K562 (cell line): ENCODE results near the gene GTPBP1. TPM values are rescaled to one million over a fixed set of nuclear protein-coding genes. Genes with fewer than 3 reads are reported as not detected.

ENCODE experiments used
- CBX1 ChIP-seq: sonication (generic); IDR thresholded peaks from 2 replicates; pipeline ENCODE4 v1.6.1; 2016; ENCODE audit warnings: antibody characterized with exemption, low read depth, mild to moderate bottlenecking
- FOXJ2 ChIP-seq: fragments of 200-800 bp; sonication (Bioruptor generic); IDR thresholded peaks from 2 replicates; pipeline ENCODE4 v1.6.1; 2016; ENCODE audit warnings: missing genetic modification characterization, missing compliant biosample characterization
- GTF2F1 ChIP-seq: IDR thresholded peaks from 2 replicates; pipeline ENCODE4 v1.6.1; 2011; ENCODE audit warnings: low read depth, low read length, improper control_type of control experiment
- HDGF ChIP-seq: fragments of 450-650 bp; IDR thresholded peaks from 2 replicates; pipeline ENCODE4 v1.6.1; 2016
- MTA3 ChIP-seq: fragments of 450-650 bp; formaldehyde crosslinking; IDR thresholded peaks from 2 replicates; pipeline ENCODE4 v1.6.1; 2017; ENCODE audit warnings: mild to moderate bottlenecking, borderline replicate concordance
- MYNN ChIP-seq, 2 experiments: sonication (generic); formaldehyde crosslinking in 1 of 2; IDR thresholded peaks; 2 replicates each; pipeline versions ENCODE4 v1.5.0 to v1.6.1; 2016 to 2020; ENCODE audit warnings: antibody characterized with exemption in 1 of 2, missing genetic modification reagents in 1 of 2
- PML ChIP-seq: IDR thresholded peaks from 2 replicates; pipeline ENCODE4 v1.6.1; 2012; ENCODE audit warnings: low read length, inconsistent platforms
- RBM34 ChIP-seq: fragments of 200-400 bp; formaldehyde crosslinking; IDR thresholded peaks from 2 replicates; pipeline ENCODE4 v1.6.1; 2018; ENCODE audit warnings: low read length, borderline replicate concordance; ENCODE audit not compliant: insufficient read depth
- SMAD1 ChIP-seq: fragments of 150-350 bp; IDR thresholded peaks from 2 replicates; pipeline ENCODE4 v1.6.1; 2014; ENCODE audit warnings: low read length, low read depth; ENCODE audit not compliant: partially characterized antibody
- ZKSCAN1 ChIP-seq: fragments of 150-350 bp; IDR thresholded peaks from 2 replicates; pipeline ENCODE4 v1.6.1; 2016; ENCODE audit warnings: low read depth, low read length
- ZNF324 ChIP-seq: fragments of 250-450 bp; sonication (Bioruptor Pico); IDR thresholded peaks from 2 replicates; pipeline ENCODE4 v1.4.0; 2020; ENCODE audit warnings: mild to moderate bottlenecking
- ZNF354B ChIP-seq: fragments of 250-450 bp; sonication (Bioruptor Pico); IDR thresholded peaks from 2 replicates; pipeline ENCODE4 v1.4.0; 2020
- ZNF589 ChIP-seq: fragments of 200-800 bp; sonication (Bioruptor generic); IDR thresholded peaks from 2 replicates; pipeline ENCODE4 v1.6.1; 2016; ENCODE audit warnings: low read depth, missing genetic modification characterization, missing compliant biosample characterization
- ZNF76 ChIP-seq: fragments of 250-450 bp; sonication (Bioruptor Pico); IDR thresholded peaks from 2 replicates; pipeline ENCODE4 v1.4.0; 2020; ENCODE audit warnings: mild to moderate bottlenecking, moderate library complexity, borderline replicate concordance
- polyA plus RNA-seq, 8 experiments: library from polyadenylated mRNA; depleted of rRNA in 4 of 8; stranded (reverse) in 5 of 8; unstranded in 3 of 8; fragments of >200 nt; fragmentation: Nextera tagmentation in 2 of 8; fragmentation: Illumina TruSeq in 1 of 8; extraction: Ambion mirVana in 2 of 8; extraction: Trizol in 1 of 8; gene quantifications; 2 replicates each; pipeline versions ENCODE4 v1.2.1 to v1.2.3, GENCODE V29; 2011 to 2014; ENCODE audit warnings: inconsistent platforms in 1 of 8, missing spikeins in 1 of 8
- total RNA-seq, 7 experiments: library from RNA; depleted of rRNA in 6 of 7; stranded (reverse); fragments of >200 nt in 6 of 7; fragmentation: Illumina TruSeq in 2 of 7; extraction: Trizol in 2 of 7; gene quantifications; 2 replicates each; pipeline versions ENCODE4 v1.2.1 to v1.2.3, GENCODE V29; 2011 to 2021; ENCODE audit warnings: low replicate concordance in 1 of 7
- TF ChIP-seq, protein P1 (sequence below): fragments of 250-450 bp; sonication (Bioruptor Pico); IDR thresholded peaks from 2 replicates; pipeline ENCODE4 v1.8.0; 2022; ENCODE audit warnings: inconsistent platforms, mild to moderate bottlenecking, moderate library complexity, borderline replicate concordance
- TF ChIP-seq, protein P2 (sequence below), 2 experiments: fragments of 250-450 bp in 1 of 2; fragments of 450-650 bp in 1 of 2; sonication (Bioruptor Pico) in 1 of 2; IDR thresholded peaks; 2 replicates each; pipeline versions ENCODE4 v1.6.1 to v1.8.0; 2016 to 2021; ENCODE audit warnings: mild to moderate bottlenecking in 2 of 2, moderate library complexity in 2 of 2, missing compliant biosample characterization in 1 of 2, missing genetic modification characterization in 1 of 2
- TF ChIP-seq, protein P3 (sequence below): fragments of 450-650 bp; formaldehyde crosslinking; IDR thresholded peaks from 2 replicates; pipeline ENCODE4 v1.4.0; 2020; ENCODE audit warnings: mild to moderate bottlenecking, moderate library complexity
- TF ChIP-seq, protein P4 (sequence below): sonication (generic); formaldehyde crosslinking; IDR thresholded peaks from 2 replicates; pipeline ENCODE4 v1.8.0; 2023; ENCODE audit warnings: mild to moderate bottlenecking, missing genetic modification reagents
- TF ChIP-seq, protein P5 (sequence below): fragments of 450-650 bp; formaldehyde crosslinking; IDR thresholded peaks from 2 replicates; pipeline ENCODE4 v1.4.0; 2020; ENCODE audit warnings: mild to moderate bottlenecking, moderate library complexity

GTPBP1 gene
- total and polyA plus RNA-seq, 9 of the 15 experiments (the other 6 are each of a cell fraction or from before 2014, with no cell fraction given): 0.83 to 53.2 (median 23.3) TPM

DNA sequence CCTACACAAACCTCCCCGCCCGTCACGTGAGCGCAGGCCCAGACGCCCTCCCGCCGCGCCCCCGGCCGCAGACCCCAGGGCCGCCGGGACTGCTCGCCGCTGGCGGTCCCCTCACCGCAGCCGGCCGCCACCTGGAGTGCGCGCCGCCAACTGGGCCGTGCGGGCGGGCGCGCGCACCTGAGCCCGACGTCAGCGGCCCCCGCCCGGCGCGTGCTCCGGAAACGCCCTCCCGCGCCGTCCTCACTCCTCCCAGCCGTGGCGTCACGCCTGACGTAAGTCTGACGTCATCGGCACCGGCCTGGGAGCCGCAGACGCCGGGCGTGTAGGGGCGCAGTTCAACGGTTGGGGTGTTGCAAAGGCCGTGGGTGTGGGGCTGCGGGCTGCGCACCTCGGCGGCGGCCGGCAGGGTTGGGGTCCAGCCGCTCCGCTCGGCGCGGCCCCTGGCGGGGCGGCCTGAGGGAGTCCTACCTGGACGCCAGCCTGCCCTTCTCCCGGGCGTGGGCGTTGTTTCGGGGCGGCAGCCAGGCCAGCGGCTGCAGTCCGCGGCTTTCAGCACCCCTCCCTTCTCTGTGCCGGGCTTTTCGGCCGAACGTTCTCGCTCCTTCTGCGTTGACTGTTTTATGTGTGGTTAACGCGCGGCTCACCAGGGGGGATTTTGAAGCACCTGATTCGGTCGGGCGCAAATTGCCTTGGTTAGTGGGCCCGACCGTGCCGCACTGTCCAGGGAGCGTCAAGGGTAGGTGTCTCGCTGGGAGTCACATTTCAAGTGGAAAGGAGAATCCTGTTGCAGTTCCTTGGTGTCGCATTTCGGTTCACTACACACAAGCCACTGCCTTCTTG, 4.7 kb upstream of the GTPBP1 start, which contains the start of gene JOSD1 (continued):
- TF ChIP-seq, protein P1, sequence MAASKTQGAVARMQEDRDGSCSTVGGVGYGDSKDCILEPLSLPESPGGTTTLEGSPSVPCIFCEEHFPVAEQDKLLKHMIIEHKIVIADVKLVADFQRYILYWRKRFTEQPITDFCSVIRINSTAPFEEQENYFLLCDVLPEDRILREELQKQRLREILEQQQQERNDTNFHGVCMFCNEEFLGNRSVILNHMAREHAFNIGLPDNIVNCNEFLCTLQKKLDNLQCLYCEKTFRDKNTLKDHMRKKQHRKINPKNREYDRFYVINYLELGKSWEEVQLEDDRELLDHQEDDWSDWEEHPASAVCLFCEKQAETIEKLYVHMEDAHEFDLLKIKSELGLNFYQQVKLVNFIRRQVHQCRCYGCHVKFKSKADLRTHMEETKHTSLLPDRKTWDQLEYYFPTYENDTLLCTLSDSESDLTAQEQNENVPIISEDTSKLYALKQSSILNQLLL (CRISPR knock-in tag): no peak
- TF ChIP-seq, protein P2, sequence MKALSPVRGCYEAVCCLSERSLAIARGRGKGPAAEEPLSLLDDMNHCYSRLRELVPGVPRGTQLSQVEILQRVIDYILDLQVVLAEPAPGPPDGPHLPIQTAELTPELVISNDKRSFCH (CRISPR knock-in tag; IDR thresholded peaks at IDR 0.05): no peak
- TF ChIP-seq, protein P2 (tag; IDR thresholded peaks at IDR 0.05): peak; percentile 26; the same call in 1 of the 2 replicates
- TF ChIP-seq, protein P3, sequence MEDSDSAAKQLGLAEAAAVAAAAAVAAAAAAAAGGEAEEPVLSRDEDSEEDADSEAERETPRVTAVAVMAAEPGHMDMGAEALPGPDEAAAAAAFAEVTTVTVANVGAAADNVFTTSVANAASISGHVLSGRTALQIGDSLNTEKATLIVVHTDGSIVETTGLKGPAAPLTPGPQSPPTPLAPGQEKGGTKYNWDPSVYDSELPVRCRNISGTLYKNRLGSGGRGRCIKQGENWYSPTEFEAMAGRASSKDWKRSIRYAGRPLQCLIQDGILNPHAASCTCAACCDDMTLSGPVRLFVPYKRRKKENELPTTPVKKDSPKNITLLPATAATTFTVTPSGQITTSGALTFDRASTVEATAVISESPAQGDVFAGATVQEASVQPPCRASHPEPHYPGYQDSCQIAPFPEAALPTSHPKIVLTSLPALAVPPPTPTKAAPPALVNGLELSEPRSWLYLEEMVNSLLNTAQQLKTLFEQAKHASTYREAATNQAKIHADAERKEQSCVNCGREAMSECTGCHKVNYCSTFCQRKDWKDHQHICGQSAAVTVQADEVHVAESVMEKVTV (CRISPR knock-in tag): no peak
- TF ChIP-seq ZNF589 (CRISPR knock-in tag): peak; percentile 82; the same call in 1 of the 2 replicates
- TF ChIP-seq, protein P4, sequence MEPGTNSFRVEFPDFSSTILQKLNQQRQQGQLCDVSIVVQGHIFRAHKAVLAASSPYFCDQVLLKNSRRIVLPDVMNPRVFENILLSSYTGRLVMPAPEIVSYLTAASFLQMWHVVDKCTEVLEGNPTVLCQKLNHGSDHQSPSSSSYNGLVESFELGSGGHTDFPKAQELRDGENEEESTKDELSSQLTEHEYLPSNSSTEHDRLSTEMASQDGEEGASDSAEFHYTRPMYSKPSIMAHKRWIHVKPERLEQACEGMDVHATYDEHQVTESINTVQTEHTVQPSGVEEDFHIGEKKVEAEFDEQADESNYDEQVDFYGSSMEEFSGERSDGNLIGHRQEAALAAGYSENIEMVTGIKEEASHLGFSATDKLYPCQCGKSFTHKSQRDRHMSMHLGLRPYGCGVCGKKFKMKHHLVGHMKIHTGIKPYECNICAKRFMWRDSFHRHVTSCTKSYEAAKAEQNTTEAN (CRISPR knock-in tag): no peak
- TF ChIP-seq ZKSCAN1: no peak
- peak; percentile 98 for TF ChIP-seq MTA3
- TF ChIP-seq CBX1: peak; percentile 48; the same call in 1 of the 2 replicates
- TF ChIP-seq ZNF324 (CRISPR knock-in tag): no peak
- no peak for TF ChIP-seq ZNF354B (CRISPR knock-in tag)
- TF ChIP-seq SMAD1: no peak
- no peak for TF ChIP-seq FOXJ2
- no peak for TF ChIP-seq ZNF76 (CRISPR knock-in tag)
- TF ChIP-seq PML: no peak; the same call in 1 of the 2 replicates
- no peak for TF ChIP-seq HDGF
- TF ChIP-seq RBM34: no peak
- no peak for TF ChIP-seq MYNN (IDR thresholded peaks at IDR 0.05)
- no peak for TF ChIP-seq MYNN (CRISPR knock-in tag; IDR thresholded peaks at IDR 0.05)
- TF ChIP-seq GTF2F1: 0 out of 2 replicates have a peak, but pooled peaks have one; percentile 60
- TF ChIP-seq, protein P5, sequence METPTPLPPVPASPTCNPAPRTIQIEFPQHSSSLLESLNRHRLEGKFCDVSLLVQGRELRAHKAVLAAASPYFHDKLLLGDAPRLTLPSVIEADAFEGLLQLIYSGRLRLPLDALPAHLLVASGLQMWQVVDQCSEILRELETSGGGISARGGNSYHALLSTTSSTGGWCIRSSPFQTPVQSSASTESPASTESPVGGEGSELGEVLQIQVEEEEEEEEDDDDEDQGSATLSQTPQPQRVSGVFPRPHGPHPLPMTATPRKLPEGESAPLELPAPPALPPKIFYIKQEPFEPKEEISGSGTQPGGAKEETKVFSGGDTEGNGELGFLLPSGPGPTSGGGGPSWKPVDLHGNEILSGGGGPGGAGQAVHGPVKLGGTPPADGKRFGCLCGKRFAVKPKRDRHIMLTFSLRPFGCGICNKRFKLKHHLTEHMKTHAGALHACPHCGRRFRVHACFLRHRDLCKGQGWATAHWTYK (CRISPR knock-in tag): no peak
